HG03460 (cell line): ENCODE data around the gene C6orf52.

Experiments used
- ATAC-seq: cut with Tn5 transposase; IDR thresholded peaks from one replicate; pipeline ENCODE4 v1.9.1; 2021; ENCODE audit not compliant: unreplicated experiment

C6orf52 gene

DNA sequence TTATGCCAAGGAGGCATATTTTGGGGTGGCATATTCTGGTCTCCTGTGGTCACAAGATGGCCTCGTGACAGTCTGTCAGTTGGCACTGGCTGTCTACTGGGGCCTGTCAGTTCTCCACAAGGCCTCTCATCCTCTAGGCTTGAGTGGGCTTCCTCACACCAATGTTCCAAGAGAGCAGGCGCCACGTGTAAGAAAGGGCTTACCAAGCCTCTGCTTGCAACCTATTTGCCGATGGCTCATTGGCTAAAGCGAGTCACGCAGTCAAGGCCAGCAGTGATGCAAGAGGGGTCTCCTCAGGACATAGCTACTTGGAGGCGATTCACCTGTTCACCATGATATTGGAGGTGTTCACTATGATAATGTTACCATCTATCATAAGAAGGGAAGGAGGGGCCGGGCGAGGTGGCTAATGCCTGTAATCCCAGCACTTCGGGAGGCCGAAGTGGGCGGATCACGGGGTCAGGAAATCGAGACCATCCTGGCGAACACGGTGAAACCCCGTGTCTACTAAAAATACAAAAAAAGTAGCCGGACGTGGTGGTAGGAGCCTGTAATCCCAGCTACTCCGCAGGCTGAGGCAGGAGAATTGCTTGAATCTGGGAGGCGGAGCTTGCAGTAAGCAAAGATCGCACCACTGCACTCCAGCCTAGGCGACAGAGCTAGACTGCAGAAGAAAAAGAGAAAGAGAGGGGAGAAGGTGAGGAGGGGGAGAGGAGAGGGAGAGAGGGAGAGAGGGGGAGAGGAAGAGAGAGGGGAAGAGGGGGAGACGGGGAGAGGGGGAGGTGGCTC lies 35.3 kb downstream of the C6orf52 start:
- no peak for ATAC-seq

GRCh38 chr6:10655508-10656055 lies 38.8 kb downstream of the C6orf52 start:
- peak; percentile 71 for ATAC-seq

- no peak for ATAC-seq
Measured at GRCh38 chr6:10644225-10644624, 50.2 kb downstream of the C6orf52 start.

GRCh38 chr6:10643201-10643651 lies 51.2 kb downstream of the C6orf52 start:
- no peak for ATAC-seq

DNA sequence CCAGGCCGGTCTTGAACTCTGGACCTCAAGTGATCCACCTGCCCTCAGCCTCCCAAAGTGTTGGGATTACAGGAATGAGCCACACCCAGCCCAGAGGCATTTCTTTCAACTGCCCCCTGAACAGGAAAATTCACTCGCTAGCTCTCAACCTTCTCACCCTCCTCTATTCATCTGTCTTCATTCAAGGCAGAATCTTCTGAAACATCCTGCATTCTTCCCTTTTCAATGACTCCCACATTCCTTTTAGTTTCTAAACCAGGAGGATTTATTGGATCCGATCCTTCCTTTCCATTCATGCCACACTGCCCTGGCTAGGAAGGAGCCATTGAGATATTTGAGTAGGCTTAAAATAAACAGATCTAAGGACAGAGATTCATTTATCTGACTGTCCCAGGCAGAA lies 52.9 kb downstream of the C6orf52 start:
- ATAC-seq, result no peak

DNA sequence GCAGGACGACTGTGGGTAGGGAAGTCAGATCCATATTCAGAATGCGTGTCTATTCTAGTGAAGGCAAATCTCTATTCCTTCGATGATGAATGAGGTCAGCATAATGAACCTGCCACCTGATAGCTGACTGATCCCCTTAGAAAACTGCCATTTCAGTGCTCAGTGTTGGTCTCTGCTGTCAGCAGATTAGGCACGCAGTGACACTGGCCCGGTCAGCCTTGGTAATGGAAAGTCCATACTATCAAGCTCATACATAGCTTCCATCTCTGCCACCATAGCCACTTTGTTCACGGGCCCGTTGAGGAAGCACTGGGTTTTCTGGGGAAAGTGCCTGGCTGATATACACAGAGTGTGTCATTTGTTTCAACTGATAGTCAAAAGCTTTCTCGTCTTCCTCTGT lies 54.0 kb downstream of the C6orf52 start:
- ATAC-seq, result no peak

GRCh38 chr6:10633216-10633615 lies 61.2 kb downstream of the C6orf52 start:
- ATAC-seq, result peak; percentile 97

DNA sequence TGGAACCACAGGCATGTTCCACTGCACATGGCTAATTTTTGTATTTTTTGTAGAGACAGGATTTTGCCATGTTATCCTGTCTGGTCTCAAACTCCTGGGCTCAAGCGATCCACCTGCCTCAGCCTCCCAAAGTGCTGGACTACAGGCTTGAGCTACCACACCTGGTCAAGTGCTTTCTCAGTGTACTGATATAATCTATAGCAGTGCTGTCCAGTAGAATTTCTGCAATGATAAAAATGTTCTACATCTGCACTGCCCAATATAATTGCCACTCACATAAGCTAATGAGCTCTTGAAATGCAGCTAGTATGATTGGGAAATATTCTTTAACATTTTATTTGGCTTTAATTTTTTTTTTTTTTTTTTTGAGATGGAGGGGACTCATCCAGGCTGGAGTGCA lies 64.2 kb downstream of the C6orf52 start:
- no peak for ATAC-seq

GRCh38 chr6:10627800-10628199 lies 66.6 kb downstream of the C6orf52 start:
- no peak for ATAC-seq

GRCh38 chr6:10626154-10626741 lies 68.2 kb downstream of the C6orf52 start:
- no peak for ATAC-seq

DNA sequence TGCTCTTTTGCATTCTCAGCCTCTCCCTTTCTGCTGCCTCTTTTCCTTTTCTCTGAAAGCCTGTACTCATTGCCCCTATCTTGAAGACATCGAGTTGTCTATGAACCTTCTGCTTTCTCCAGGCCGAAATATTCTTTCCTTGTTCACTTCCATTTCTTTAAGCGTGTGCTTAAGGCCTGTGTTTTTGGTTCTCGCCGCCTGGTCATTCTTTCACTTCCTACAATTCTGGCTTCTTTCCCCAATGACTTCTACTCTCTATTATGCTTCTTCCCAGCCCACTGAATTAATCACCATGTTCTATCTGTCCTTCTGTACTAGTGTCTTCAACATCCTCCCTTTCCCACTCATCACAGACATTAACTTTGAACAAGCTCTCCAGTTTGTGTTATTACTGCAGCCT lies 69.6 kb downstream of the C6orf52 start:
- ATAC-seq, result no peak

DNA sequence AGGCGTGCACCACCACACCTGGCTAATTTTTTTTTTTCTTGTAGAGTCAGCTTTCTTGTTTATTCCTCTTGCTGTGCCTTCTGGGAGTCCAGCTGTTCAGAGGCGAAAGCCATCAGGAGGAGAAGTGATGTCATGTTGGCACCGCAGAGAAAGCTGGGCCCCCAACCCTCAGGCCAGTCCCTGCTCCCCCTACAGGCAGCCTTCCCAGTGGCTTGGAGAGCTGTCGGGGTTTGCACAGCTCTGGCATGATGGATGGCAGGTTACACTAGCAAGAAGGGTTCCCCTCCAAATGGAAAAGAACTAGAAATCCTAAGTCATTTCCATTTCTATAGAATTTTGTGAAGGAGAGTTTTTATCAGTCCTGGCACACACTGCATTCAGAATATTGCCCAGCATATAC lies 72.6 kb downstream of the C6orf52 start:
- no peak for ATAC-seq
